Fibroblast of skin of right biceps (primary cell): ENCODE results near the gene MYZAP.

Source experiments
- DNase-seq: peaks from one replicate; pipeline ENCODE4 v3.0.0-alpha.2; 2013

The MYZAP gene

GRCh38 chr15:57705746-57706404, 114.2 kb downstream of the MYZAP start:
- no peak for DNase-seq

- peak; percentile 99 for DNase-seq
Observed at GRCh38 chr15:57706405-57707209, 114.9 kb downstream of the MYZAP start, which contains the start of gene POLR2M. POLR2M (plus strand) TSS chr15:57706714; CDS start chr15:57706843, 129 bp downstream.

GRCh38 chr15:57708047-57708446, 116.3 kb downstream of the MYZAP start:
- no peak for DNase-seq

- DNase-seq, result no peak
Observed at GRCh38 chr15:57718309-57718708, 126.6 kb downstream of the MYZAP start.

GRCh38 chr15:57720867-57721266, 129.2 kb downstream of the MYZAP start:
- peak; percentile 69 for DNase-seq

GRCh38 chr15:57726411-57726810, 134.7 kb downstream of the MYZAP start:
- peak; percentile 62 for DNase-seq

GRCh38 chr15:57727031-57727430, 135.3 kb downstream of the MYZAP start:
- DNase-seq, result no peak

- DNase-seq, result no peak
Observed at GRCh38 chr15:57728436-57728835, 136.7 kb downstream of the MYZAP start.

GRCh38 chr15:57730876-57731275, 139.2 kb downstream of the MYZAP start:
- DNase-seq, result no peak

- DNase-seq, result no peak
Observed at GRCh38 chr15:57731530-57732103, 139.9 kb downstream of the MYZAP start.

- DNase-seq, result peak; percentile 52
Observed at GRCh38 chr15:57732526-57733331, 141.0 kb downstream of the MYZAP start.

GRCh38 chr15:57734860-57735259, 143.2 kb downstream of the MYZAP start:
- peak; percentile 28 for DNase-seq
